IMR-90 (cell line): ENCODE measurements around the gene FGF4. TPM values are rescaled to one million over a fixed set of nuclear protein-coding genes. Genes with fewer than 3 reads are reported as not detected.

ENCODE experiments used
- ATAC-seq: fragments of 200-7000 bp; cut with Tn5 transposase; 2 replicates; pipeline ENCODE4 v1.9.1; 2020; ENCODE audit warnings: low read depth, mild to moderate bottlenecking, moderate library complexity
- BruUV-seq: library from RNA; stranded (reverse); fragments of 400-500 nt; replicated peaks from 2 replicates; lab custom pipeline; 2021; lab: Mats Ljungman, UMichigan
- CTCF ChIA-PET: fragments of 300-600 bp; formaldehyde crosslinking; extraction: SDS; loops from one replicate; lab custom pipeline; 2021; ENCODE audit warnings: antibody characterized with exemption; lab: Yijun Ruan, JAX
- POLR2A ChIA-PET: fragments of 300-600 bp; sonication (Branson Sonifier 250); formaldehyde crosslinking; loops from one replicate; lab custom pipeline; 2022; ENCODE audit warnings: antibody characterized with exemption; ENCODE audit not compliant: unreplicated experiment; lab: Charles Lee
- DNase-seq: peaks from one replicate; pipeline ENCODE4 v3.0.0; 2013
- H2AFZ ChIP-seq: replicated peaks from 2 replicates; pipeline ENCODE3; 2013; ENCODE audit warnings: low read length, mild to moderate bottlenecking; ENCODE audit not compliant: poor library complexity
- H2AK5ac ChIP-seq: 2 replicates; pipeline ENCODE4 v1.6.1; 2013; ENCODE audit warnings: low read depth, low read length, inconsistent platforms
- H2AK9ac ChIP-seq: replicated peaks from 2 replicates; pipeline ENCODE3; 2013; ENCODE audit warnings: mild to moderate bottlenecking, low read depth, low read length, moderate library complexity; ENCODE audit not compliant: poor library complexity
- H2BK120ac ChIP-seq: 2 replicates; pipeline ENCODE4 v1.6.1; 2013; ENCODE audit warnings: low read depth, low read length, inconsistent platforms
- H2BK15ac ChIP-seq: 3 replicates; pipeline ENCODE4 v1.6.1; 2013; ENCODE audit warnings: low read depth, low read length, inconsistent platforms
- H2BK20ac ChIP-seq: 2 replicates; pipeline ENCODE4 v1.6.1; 2013; ENCODE audit warnings: low read depth, mild to moderate bottlenecking, inconsistent platforms, low read length, moderate library complexity
- H2BK5ac ChIP-seq: 2 replicates; pipeline ENCODE4 v1.6.1; 2013; ENCODE audit warnings: mild to moderate bottlenecking, low read depth, low read length, inconsistent platforms; ENCODE audit not compliant: poor library complexity, severe bottlenecking
- H3K14ac ChIP-seq: replicated peaks from 2 replicates; pipeline ENCODE4 v1.6.1; 2013; ENCODE audit warnings: low read depth, low read length, inconsistent platforms
- H3K18ac ChIP-seq: 2 replicates; pipeline ENCODE4 v1.6.1; 2013; ENCODE audit warnings: low read depth, low read length, control low read depth
- H3K23ac ChIP-seq: 2 replicates; pipeline ENCODE4 v1.6.1; 2013; ENCODE audit warnings: low read depth, low read length, inconsistent platforms
- H3K27ac ChIP-seq: 2 replicates; pipeline ENCODE4 v1.5.1; 2013; ENCODE audit warnings: mild to moderate bottlenecking, control low read depth, low read length; ENCODE audit not compliant: insufficient read depth
- H3K27me3 ChIP-seq: 2 replicates; pipeline ENCODE4 v1.6.1; 2013; ENCODE audit warnings: low read length; ENCODE audit not compliant: control insufficient read depth, insufficient read depth
- H3K36me3 ChIP-seq: 2 replicates; pipeline ENCODE4 v1.6.1; 2013; ENCODE audit warnings: low read length, mixed read lengths; ENCODE audit not compliant: control insufficient read depth, insufficient read depth
- H3K4ac ChIP-seq: 2 replicates; pipeline ENCODE4 v1.6.1; 2013; ENCODE audit warnings: low read depth, low read length, inconsistent platforms
- H3K4me1 ChIP-seq: 2 replicates; pipeline ENCODE4 v1.6.1; 2013; ENCODE audit warnings: low read length, mixed read lengths; ENCODE audit not compliant: control insufficient read depth, insufficient read depth
- H3K4me2 ChIP-seq: 2 replicates; pipeline ENCODE4 v1.6.1; 2013; ENCODE audit warnings: low read depth, mild to moderate bottlenecking, control low read depth, low read length, moderate library complexity
- H3K4me3 ChIP-seq: 2 replicates; pipeline ENCODE4 v1.5.1; 2013; ENCODE audit warnings: low read depth, mild to moderate bottlenecking, control low read depth, low read length, moderate library complexity; ENCODE audit not compliant: insufficient read depth
- H3K56ac ChIP-seq: 2 replicates; pipeline ENCODE4 v1.6.1; 2013; ENCODE audit warnings: low read length, inconsistent platforms; ENCODE audit not compliant: insufficient read depth; ENCODE audit errors: extremely low read depth
- H3K79me1 ChIP-seq, 2 experiments: 2 replicates each; pipeline ENCODE4 v1.6.1; 2013; ENCODE audit warnings: low read length in 2 of 2, inconsistent platforms in 1 of 2, low read depth in 1 of 2
- H3K9ac ChIP-seq: 2 replicates; pipeline ENCODE4 v1.6.1; 2013; ENCODE audit warnings: low read depth, low read length, control low read depth
- H3K9me1 ChIP-seq: 2 replicates; pipeline ENCODE4 v1.6.1; 2013; ENCODE audit warnings: low read length, inconsistent platforms; ENCODE audit not compliant: insufficient read depth
- H3K9me3 ChIP-seq: 2 replicates; pipeline ENCODE4 v1.6.1; 2013; ENCODE audit warnings: low read length; ENCODE audit not compliant: control insufficient read depth, insufficient read depth
- H4K20me1 ChIP-seq: 2 replicates; pipeline ENCODE4 v1.6.1; 2013; ENCODE audit warnings: low read length, inconsistent platforms; ENCODE audit not compliant: insufficient read depth
- H4K5ac ChIP-seq: 2 replicates; pipeline ENCODE4 v1.6.1; 2013; ENCODE audit warnings: mild to moderate bottlenecking, low read depth, low read length, control low read depth
- H4K8ac ChIP-seq, 2 experiments: 2 replicates each; pipeline ENCODE4 v1.6.1; 2013; ENCODE audit warnings: low read depth in 2 of 2, low read length in 2 of 2, control low read depth in 1 of 2, inconsistent platforms in 1 of 2
- H4K91ac ChIP-seq: 2 replicates; pipeline ENCODE4 v1.6.1; 2013; ENCODE audit warnings: low read depth, low read length, inconsistent platforms; ENCODE audit not compliant: insufficient read depth
- BHLHE40 ChIP-seq: fragments of 150-350 bp; IDR thresholded peaks from 2 replicates; pipeline ENCODE4 v1.6.1; 2016; ENCODE audit warnings: mild to moderate bottlenecking, low read depth, low read length
- CEBPB ChIP-seq: IDR thresholded peaks from 2 replicates; pipeline ENCODE4 v1.6.1; 2012; ENCODE audit warnings: low read depth, low read length, improper control_type of control experiment
- CHD1 ChIP-seq: IDR thresholded peaks from 2 replicates; pipeline ENCODE4 v1.6.1; 2012; ENCODE audit warnings: low read depth, low read length, improper control_type of control experiment
- CTCF ChIP-seq: conservative IDR thresholded peaks from 2 replicates; pipeline ENCODE4 v1.5.1; 2012; ENCODE audit warnings: mild to moderate bottlenecking, low read depth, low read length, improper control_type of control experiment
- FOS ChIP-seq: fragments of 150-350 bp; IDR thresholded peaks from 2 replicates; pipeline ENCODE4 v1.6.1; 2016; ENCODE audit warnings: low read depth, low read length
- MAFK ChIP-seq: IDR thresholded peaks from 2 replicates; pipeline ENCODE4 v1.6.1; 2012; ENCODE audit warnings: low read depth, low read length, improper control_type of control experiment
- MAZ ChIP-seq: IDR thresholded peaks from 2 replicates; pipeline ENCODE4 v1.6.1; 2012; ENCODE audit warnings: low read depth, mild to moderate bottlenecking, low read length, improper control_type of control experiment, moderate library complexity, borderline replicate concordance
- MXI1 ChIP-seq: IDR thresholded peaks from 2 replicates; pipeline ENCODE4 v1.6.1; 2012; ENCODE audit warnings: low read depth, mild to moderate bottlenecking, low read length, moderate library complexity, borderline replicate concordance
- NFE2L2 ChIP-seq: fragments of 150-350 bp; IDR thresholded peaks from 2 replicates; pipeline ENCODE4 v1.6.1; 2016; ENCODE audit warnings: low read depth, mild to moderate bottlenecking, low read length
- POLR2A ChIP-seq: IDR thresholded peaks from 2 replicates; pipeline ENCODE4 v1.6.1; 2012; ENCODE audit warnings: mild to moderate bottlenecking, low read depth, low read length
- RAD21 ChIP-seq: IDR thresholded peaks from 2 replicates; pipeline ENCODE4 v1.6.1; 2012; ENCODE audit warnings: low read length, improper control_type of control experiment
- RFX5 ChIP-seq: IDR thresholded peaks from 2 replicates; pipeline ENCODE4 v1.8.0; 2012; ENCODE audit warnings: low read depth, mild to moderate bottlenecking, low read length, moderate library complexity
- SMC3 ChIP-seq: fragments of 150-350 bp; IDR thresholded peaks from 2 replicates; pipeline ENCODE4 v1.6.1; 2016; ENCODE audit warnings: low read depth, mild to moderate bottlenecking, antibody characterized with exemption, low read length, moderate library complexity
- WGBS, 2 experiments: methylation state at CpG; one replicate each; pipeline versions ENCODE4 v1.1.5 to v1.1.7; 2013; ENCODE audit warnings: missing lambda C conversion rate in 2 of 2; ENCODE audit not compliant: insufficient read length in 1 of 2; ENCODE audit errors: extremely low coverage in 2 of 2; 5-methylcytosine and 5-hydroxymethylcytosine counted together
- dilution Hi-C: fragments of 300-500 bp; cut with HindIII; formaldehyde crosslinking; loops from one replicate; pipeline ENCODE4 v1.14.3; 2018; ENCODE audit warnings: low sequenced_read_pairs; ENCODE audit not compliant: unreplicated experiment
- in situ Hi-C: fragments of 300-500 bp; cut with MboI; formaldehyde crosslinking; loops from 3 replicates; pipeline ENCODE4 v1.14.3; 2019; ENCODE audit warnings: low sequenced_read_pairs, inconsistent platforms, mixed read lengths
- intact Hi-C: fragments of 100-400 bp; cut with micrococcal nuclease; formaldehyde crosslinking; loops from 2 replicates; pipeline ENCODE4 v1.10.0; 2022
- polyA plus RNA-seq, 3 experiments: library from polyadenylated mRNA; depleted of rRNA; stranded (reverse); fragments of >200 nt; gene quantifications; 2 replicates each; pipeline ENCODE4 v1.2.3, GENCODE V29; 2012; ENCODE audit warnings: low replicate concordance in 1 of 3
- total RNA-seq: library from RNA; depleted of rRNA; stranded (reverse); fragments of >200 nt; gene quantifications from 2 replicates; pipeline ENCODE4 v1.2.3, GENCODE V29; 2012
- TF ChIP-seq, protein P1 (sequence below): fragments of 150-350 bp; IDR thresholded peaks from 2 replicates; pipeline ENCODE4 v1.6.1; 2016; ENCODE audit warnings: low read depth, mild to moderate bottlenecking, low read length, moderate library complexity, borderline replicate concordance
- TF ChIP-seq, protein P2 (sequence below): fragments of 150-350 bp; IDR thresholded peaks from 2 replicates; pipeline ENCODE4 v1.6.1; 2017; ENCODE audit warnings: mild to moderate bottlenecking, antibody characterized with exemption, low read length, low read depth

FGF4 gene
- total and polyA plus RNA-seq, 2 of the 4 experiments (the other 2 are of a cell fraction) = not detected

- Histone ChIP-seq H2AFZ (no peak overlapping the region), H4K8ac (no peak overlapping the region), H2BK120ac (no peak overlapping the region), H3K79me1 (no peaks in the 10 kb centered on the region), H4K91ac (no peak overlapping the region), H3K23ac (no peak overlapping the region), H3K9me1 (no peaks in the 10 kb centered on the region), H2AK5ac (no peak overlapping the region), H3K4me1 (no peaks in the 10 kb centered on the region), H4K5ac (no peak overlapping the region), H3K56ac (no peak overlapping the region), H2AK9ac (no peak overlapping the region), H3K4me2 (no peak overlapping the region), H3K18ac (no peak overlapping the region), H2BK15ac (no peak overlapping the region), H3K36me3 (no peaks in the 10 kb centered on the region), H3K4me3 (no peak overlapping the region), H3K4ac (no peak overlapping the region), H2BK5ac (no peak overlapping the region), H2BK20ac (no peak overlapping the region), H3K9ac (no peak overlapping the region), H3K27me3 (peaks cover 22% of the 10 kb centered on the region), H3K14ac (no peak overlapping the region), H4K20me1 (no peaks in the 10 kb centered on the region), H3K27ac (no peak overlapping the region), H3K9me3 (peaks cover 3% of the 10 kb centered on the region; the same call in 1 of the 2 replicates)
- BruUV-seq = no TSS peak
- ChIA-PET POLR2A (no interaction called here), CTCF (interaction anchor here (0.7 kb wide), 1 partner anchor 83 kb away, joined by 3 read pairs; no protein-coding TSS in a partner anchor)
- dilution Hi-C loops = no loop called here
- in situ Hi-C loops = no loop called here
- no peak for ATAC-seq
- no peak for DNase-seq
- 61% methylated on average over 9 of the region's 14 CpGs; no CpG with 5 or more reads in 1 of the 2 experiments for whole genome bisulfite sequencing, 2 experiments
- intact Hi-C loops = no loop called here
- TF ChIP-seq RFX5 (no peak), NFE2L2 (no peak), CEBPB (no peak), BHLHE40 (no peak), CHD1 (no peak), POLR2A (no peak), FOS (no peak), SMC3 (no peak), MXI1 (no peak), RAD21 (no peak), MAFK (no peak), CTCF (no peak), MAZ (no peak)
- TF ChIP-seq, protein P1, sequence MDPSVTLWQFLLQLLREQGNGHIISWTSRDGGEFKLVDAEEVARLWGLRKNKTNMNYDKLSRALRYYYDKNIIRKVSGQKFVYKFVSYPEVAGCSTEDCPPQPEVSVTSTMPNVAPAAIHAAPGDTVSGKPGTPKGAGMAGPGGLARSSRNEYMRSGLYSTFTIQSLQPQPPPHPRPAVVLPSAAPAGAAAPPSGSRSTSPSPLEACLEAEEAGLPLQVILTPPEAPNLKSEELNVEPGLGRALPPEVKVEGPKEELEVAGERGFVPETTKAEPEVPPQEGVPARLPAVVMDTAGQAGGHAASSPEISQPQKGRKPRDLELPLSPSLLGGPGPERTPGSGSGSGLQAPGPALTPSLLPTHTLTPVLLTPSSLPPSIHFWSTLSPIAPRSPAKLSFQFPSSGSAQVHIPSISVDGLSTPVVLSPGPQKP = no peak
- TF ChIP-seq, protein P2, sequence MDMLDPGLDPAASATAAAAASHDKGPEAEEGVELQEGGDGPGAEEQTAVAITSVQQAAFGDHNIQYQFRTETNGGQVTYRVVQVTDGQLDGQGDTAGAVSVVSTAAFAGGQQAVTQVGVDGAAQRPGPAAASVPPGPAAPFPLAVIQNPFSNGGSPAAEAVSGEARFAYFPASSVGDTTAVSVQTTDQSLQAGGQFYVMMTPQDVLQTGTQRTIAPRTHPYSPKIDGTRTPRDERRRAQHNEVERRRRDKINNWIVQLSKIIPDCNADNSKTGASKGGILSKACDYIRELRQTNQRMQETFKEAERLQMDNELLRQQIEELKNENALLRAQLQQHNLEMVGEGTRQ = no peak
Observed at GRCh38 chr11:69797737-69798528, 22.8 kb upstream of the FGF4 start.
